ENCODE results near the gene ARHGAP25.

The ARHGAP25 gene

DNA sequence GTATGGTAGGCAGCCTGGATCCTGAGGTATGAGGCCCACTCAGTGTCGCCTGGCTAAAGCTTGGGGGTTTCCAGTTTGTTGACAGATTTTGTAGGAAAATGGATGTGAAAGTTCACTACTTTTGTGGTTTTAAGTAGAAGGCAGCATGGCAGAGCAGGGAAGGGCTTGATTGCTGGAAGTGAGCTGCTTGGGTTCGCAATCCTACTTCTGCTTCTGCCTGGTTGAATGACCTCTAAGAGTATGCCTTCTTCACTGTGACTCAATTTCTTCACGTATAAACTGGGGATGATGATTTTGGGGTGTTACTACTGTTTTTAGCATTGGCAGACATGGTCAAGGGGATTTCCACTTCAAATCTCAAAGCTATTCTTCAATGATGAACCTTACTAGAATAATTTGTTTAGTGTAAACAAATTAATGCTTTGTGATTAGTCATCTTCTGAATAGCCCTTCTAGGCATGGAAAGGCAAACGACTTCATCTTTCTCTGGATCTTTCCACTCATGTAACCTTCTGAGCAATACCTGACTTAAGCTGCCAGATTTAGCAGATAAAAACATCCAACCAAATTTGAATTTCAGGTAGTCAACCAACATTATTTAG lies 123.3 kb downstream of the ARHGAP25 start:
- TF ChIP-seq, protein P1, sequence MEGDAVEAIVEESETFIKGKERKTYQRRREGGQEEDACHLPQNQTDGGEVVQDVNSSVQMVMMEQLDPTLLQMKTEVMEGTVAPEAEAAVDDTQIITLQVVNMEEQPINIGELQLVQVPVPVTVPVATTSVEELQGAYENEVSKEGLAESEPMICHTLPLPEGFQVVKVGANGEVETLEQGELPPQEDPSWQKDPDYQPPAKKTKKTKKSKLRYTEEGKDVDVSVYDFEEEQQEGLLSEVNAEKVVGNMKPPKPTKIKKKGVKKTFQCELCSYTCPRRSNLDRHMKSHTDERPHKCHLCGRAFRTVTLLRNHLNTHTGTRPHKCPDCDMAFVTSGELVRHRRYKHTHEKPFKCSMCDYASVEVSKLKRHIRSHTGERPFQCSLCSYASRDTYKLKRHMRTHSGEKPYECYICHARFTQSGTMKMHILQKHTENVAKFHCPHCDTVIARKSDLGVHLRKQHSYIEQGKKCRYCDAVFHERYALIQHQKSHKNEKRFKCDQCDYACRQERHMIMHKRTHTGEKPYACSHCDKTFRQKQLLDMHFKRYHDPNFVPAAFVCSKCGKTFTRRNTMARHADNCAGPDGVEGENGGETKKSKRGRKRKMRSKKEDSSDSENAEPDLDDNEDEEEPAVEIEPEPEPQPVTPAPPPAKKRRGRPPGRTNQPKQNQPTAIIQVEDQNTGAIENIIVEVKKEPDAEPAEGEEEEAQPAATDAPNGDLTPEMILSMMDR (IDR thresholded peaks at IDR 0.05; ENCODE audit: low read depth, low read length, missing control alignments), result no peak
- in situ Hi-C loops (cut with HindIII; ENCODE audit: low sequenced_read_pairs), result no loop called here
- no peak overlapping the region for H3K4me3 ChIP-seq (ENCODE audit: low read depth, low read length)
- no peak for DNase-seq (ENCODE audit: low read depth)

DNA sequence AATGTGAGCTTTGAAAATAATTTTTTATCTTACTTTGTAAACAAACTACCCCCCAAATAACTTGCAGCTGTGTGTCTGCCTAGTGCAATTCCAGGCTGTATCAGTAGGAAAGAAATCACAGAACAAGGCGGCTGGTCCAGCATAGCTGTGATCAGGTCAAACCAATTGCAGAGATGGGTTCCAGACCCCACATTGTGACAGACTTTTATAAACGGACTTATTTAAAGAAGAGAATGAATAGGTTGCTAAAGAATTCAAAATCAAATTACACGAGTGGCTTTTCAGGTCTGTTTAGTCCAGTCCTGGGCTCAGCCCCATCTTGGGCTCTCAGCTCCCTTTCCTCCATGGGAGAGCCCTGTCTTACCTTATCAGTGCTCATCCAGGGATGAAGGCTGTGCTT lies 125.5 kb downstream of the ARHGAP25 start:
- no peak overlapping the region for H3K4me3 ChIP-seq (ENCODE audit: low read depth, low read length)
- in situ Hi-C loops (cut with HindIII; ENCODE audit: low sequenced_read_pairs), result no loop called here
- DNase-seq (ENCODE audit: low read depth), result no peak
- TF ChIP-seq, protein P1 (IDR thresholded peaks at IDR 0.05; ENCODE audit: low read depth, low read length, missing control alignments), result no peak

DNA sequence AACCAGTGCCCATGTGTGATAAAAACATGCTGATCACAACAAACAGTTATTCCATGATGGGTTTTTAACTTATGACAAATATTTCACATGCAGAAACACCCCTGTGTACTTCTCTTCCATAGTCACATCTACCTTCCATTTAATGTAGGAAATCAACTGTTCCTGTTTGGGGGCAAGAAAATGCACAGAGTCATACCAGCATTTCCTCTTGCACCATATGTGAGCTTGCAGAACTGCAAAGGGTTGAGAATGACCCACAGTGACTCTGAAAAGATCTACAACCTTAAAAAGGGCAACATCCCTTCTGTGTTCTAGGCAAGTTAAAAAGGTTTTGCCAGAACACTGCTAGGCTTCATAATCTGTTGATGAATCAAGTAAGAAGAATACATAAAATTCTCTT lies 126.7 kb downstream of the ARHGAP25 start:
- H3K4me3 ChIP-seq (ENCODE audit: low read depth, low read length), result no peak overlapping the region
- DNase-seq (ENCODE audit: low read depth), result no peak
- TF ChIP-seq, protein P1 (IDR thresholded peaks at IDR 0.05; ENCODE audit: low read depth, low read length, missing control alignments), result no peak
- in situ Hi-C loops (cut with HindIII; ENCODE audit: low sequenced_read_pairs), result no loop called here

DNA sequence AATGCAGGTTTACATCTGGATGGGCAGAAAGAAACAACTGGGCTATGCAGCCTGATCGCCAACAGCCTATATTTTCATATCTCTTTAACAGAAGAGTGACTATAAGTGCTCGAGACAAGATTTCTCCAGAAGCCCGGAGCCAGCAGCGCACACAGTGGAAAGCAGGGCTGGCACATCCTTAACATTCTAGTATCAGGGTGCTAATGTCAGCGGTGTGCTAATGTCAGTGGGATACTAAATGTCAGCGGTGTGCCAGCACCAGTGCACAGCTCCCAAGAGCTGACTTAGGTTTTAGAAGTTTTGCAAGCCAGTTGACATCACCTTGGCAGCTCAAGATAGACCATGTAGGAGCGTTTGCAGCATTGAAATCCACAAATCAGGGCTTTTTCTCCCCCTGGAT lies 128.3 kb downstream of the ARHGAP25 start:
- in situ Hi-C loops (cut with HindIII; ENCODE audit: low sequenced_read_pairs), result no loop called here
- H3K4me3 ChIP-seq (ENCODE audit: low read depth, low read length), result no peak overlapping the region
- TF ChIP-seq, protein P1 (IDR thresholded peaks at IDR 0.05; ENCODE audit: low read depth, low read length, missing control alignments), result no peak
- DNase-seq (ENCODE audit: low read depth), result no peak

DNA sequence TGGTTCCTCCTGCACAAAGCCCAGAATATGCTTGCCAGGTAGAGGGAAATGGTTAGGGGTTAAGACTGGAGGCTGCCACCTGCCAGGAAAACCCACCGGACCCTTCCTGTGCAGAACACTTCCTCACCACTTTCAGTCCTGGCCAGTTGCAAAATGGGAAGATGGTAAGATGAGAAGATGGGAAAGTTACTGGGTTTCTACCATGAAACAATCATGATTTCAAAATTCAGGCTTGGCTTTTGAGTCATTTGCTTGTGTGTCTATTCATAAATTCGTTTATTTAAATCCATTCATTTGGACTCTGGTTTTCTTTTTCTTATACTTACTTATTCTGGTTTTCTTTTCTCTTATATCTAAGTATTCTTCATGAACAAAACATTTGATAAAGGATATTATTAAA lies 129.4 kb downstream of the ARHGAP25 start:
- DNase-seq (ENCODE audit: low read depth), result no peak
- TF ChIP-seq, protein P1 (IDR thresholded peaks at IDR 0.05; ENCODE audit: low read depth, low read length, missing control alignments), result no peak
- in situ Hi-C loops (cut with HindIII; ENCODE audit: low sequenced_read_pairs), result no loop called here
- H3K4me3 ChIP-seq (ENCODE audit: low read depth, low read length), result no peak overlapping the region

DNA sequence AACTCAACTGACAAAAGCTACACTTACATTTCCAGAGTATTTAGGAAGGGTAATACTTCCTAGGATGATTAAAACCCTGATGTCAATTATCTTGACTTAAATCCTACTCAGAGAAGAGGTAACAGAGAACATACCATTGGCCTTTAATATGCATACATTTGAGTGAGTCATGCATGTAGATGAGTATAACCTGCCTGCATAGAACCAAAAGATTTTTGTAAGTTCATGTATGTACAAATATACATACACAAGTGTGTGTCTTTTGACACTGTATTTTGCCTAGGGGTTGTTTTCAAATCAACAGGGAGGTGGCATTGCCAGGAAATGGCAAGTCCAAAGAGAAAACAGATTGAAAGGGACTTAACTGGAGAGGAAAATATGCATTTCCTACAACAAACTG lies 130.5 kb downstream of the ARHGAP25 start:
- no peak for DNase-seq (ENCODE audit: low read depth)
- in situ Hi-C loops (cut with HindIII; ENCODE audit: low sequenced_read_pairs), result no loop called here
- H3K4me3 ChIP-seq (ENCODE audit: low read depth, low read length), result no peak overlapping the region
- TF ChIP-seq, protein P1 (IDR thresholded peaks at IDR 0.05; ENCODE audit: low read depth, low read length, missing control alignments), result no peak

All from astrocyte of the cerebellum (primary cell).